ENCODE measurements around the gene PAPOLG. TPM values are rescaled to one million over a fixed set of nuclear protein-coding genes. Genes with fewer than 3 reads are reported as not detected.

PAPOLG gene
- total RNA-seq, 1 donor from 2014 or later = 14.7 TPM

- intact Hi-C loops (cut with DNase I) = no loop called here
- no peaks in the 10 kb centered on the region for H3K36me3 ChIP-seq
- no peaks in the 10 kb centered on the region for H3K27me3 ChIP-seq
- no peaks in the 10 kb centered on the region for H3K9me3 ChIP-seq
- H3K4me3 ChIP-seq = no peak overlapping the region
- H3K27ac ChIP-seq = no peak overlapping the region
- DNase-seq (ENCODE audit: extremely low spot score in 2 of 2) = no peak
- no peak for TF ChIP-seq CTCF (IDR thresholded peaks at IDR 0.05)
- no peak for TF ChIP-seq POLR2A (IDR thresholded peaks at IDR 0.05)
- no peak for TF ChIP-seq POLR2AphosphoS5 (IDR thresholded peaks at IDR 0.05; ENCODE audit: insufficient read depth in 1 of 2, low read depth in 1 of 2)
- no peaks in the 10 kb centered on the region for H3K4me1 ChIP-seq
Measured at GRCh38 chr2:60738679-60739078, 17.4 kb upstream of the PAPOLG start.

- no peaks in the 10 kb centered on the region for H3K9me3 ChIP-seq
- no peak overlapping the region for H3K27ac ChIP-seq
- no peak for DNase-seq (ENCODE audit: extremely low spot score in 2 of 2)
- H3K36me3 ChIP-seq = no peaks in the 10 kb centered on the region
- intact Hi-C loops (cut with DNase I) = no loop called here
- H3K4me3 ChIP-seq = no peak overlapping the region
- no peaks in the 10 kb centered on the region for H3K27me3 ChIP-seq
- no peaks in the 10 kb centered on the region for H3K4me1 ChIP-seq
- TF ChIP-seq POLR2A (IDR thresholded peaks at IDR 0.05) (no peak), POLR2AphosphoS5 (IDR thresholded peaks at IDR 0.05; ENCODE audit: insufficient read depth in 1 of 2, low read depth in 1 of 2) (no peak), CTCF (IDR thresholded peaks at IDR 0.05) (no peak)
Measured at GRCh38 chr2:60739156-60739555, 16.9 kb upstream of the PAPOLG start.

- no peaks in the 10 kb centered on the region for H3K9me3 ChIP-seq
- no peak overlapping the region for H3K4me3 ChIP-seq
- no peak overlapping the region for H3K27ac ChIP-seq
- no peak for DNase-seq (ENCODE audit: extremely low spot score in 2 of 2)
- no peaks in the 10 kb centered on the region for H3K4me1 ChIP-seq
- no peaks in the 10 kb centered on the region for H3K27me3 ChIP-seq
- no peak for TF ChIP-seq CTCF (IDR thresholded peaks at IDR 0.05)
- no peak for TF ChIP-seq POLR2A (IDR thresholded peaks at IDR 0.05)
- TF ChIP-seq POLR2AphosphoS5 (IDR thresholded peaks at IDR 0.05; ENCODE audit: insufficient read depth in 1 of 2, low read depth in 1 of 2) = no peak
- intact Hi-C loops (cut with DNase I) = no loop called here
- H3K36me3 ChIP-seq = no peaks in the 10 kb centered on the region
Measured at GRCh38 chr2:60741576-60741975, 14.5 kb upstream of the PAPOLG start.

GRCh38 chr2:60742419-60742818, 13.6 kb upstream of the PAPOLG start:
- TF ChIP-seq POLR2A (IDR thresholded peaks at IDR 0.05) (no peak), CTCF (IDR thresholded peaks at IDR 0.05) (no peak), POLR2AphosphoS5 (IDR thresholded peaks at IDR 0.05; ENCODE audit: insufficient read depth in 1 of 2, low read depth in 1 of 2) (no peak)
- no peaks in the 10 kb centered on the region for H3K36me3 ChIP-seq

GRCh38 chr2:60745330-60745729, 10.7 kb upstream of the PAPOLG start:
- TF ChIP-seq POLR2A (IDR thresholded peaks at IDR 0.05) (no peak), CTCF (IDR thresholded peaks at IDR 0.05) (no peak), POLR2AphosphoS5 (IDR thresholded peaks at IDR 0.05; ENCODE audit: insufficient read depth in 1 of 2, low read depth in 1 of 2) (no peak)
- Histone ChIP-seq H3K27me3 (no peaks in the 10 kb centered on the region), H3K27ac (no peak overlapping the region), H3K4me1 (no peaks in the 10 kb centered on the region), H3K4me3 (no peak overlapping the region), H3K9me3 (no peaks in the 10 kb centered on the region), H3K36me3 (no peaks in the 10 kb centered on the region)
- no peak for DNase-seq (ENCODE audit: extremely low spot score in 2 of 2)
- intact Hi-C loops (cut with DNase I) = no loop called here

More at GRCh38 chr2:60742419-60742818, 13.6 kb upstream of the PAPOLG start:
- Histone ChIP-seq H3K4me3 (no peak overlapping the region), H3K9me3 (no peaks in the 10 kb centered on the region), H3K27ac (no peak overlapping the region), H3K27me3 (no peaks in the 10 kb centered on the region), H3K4me1 (no peaks in the 10 kb centered on the region)
- no peak for DNase-seq (ENCODE audit: extremely low spot score in 2 of 2)
- intact Hi-C loops (cut with DNase I) = no loop called here
